Glutamatergic neuron (in vitro differentiated cells): ENCODE data around the gene THSD7A. TPM values are rescaled to one million over a fixed set of nuclear protein-coding genes. Genes with fewer than 3 reads are reported as not detected.

Source experiments
- DNase-seq: peaks from one replicate; pipeline ENCODE4 v3.0.0; 2022
- H3K27ac Mint-ChIP-seq: one replicate; pipeline ENCODE4 v1.8.0; 2020; ENCODE audit warnings: mild to moderate bottlenecking, mixed read lengths, inconsistent platforms; ENCODE audit not compliant: unreplicated experiment
- H3K27me3 Mint-ChIP-seq: one replicate; pipeline ENCODE4 v1.8.0; 2020; ENCODE audit warnings: mild to moderate bottlenecking, moderate library complexity, mixed read lengths, inconsistent platforms; ENCODE audit not compliant: unreplicated experiment
- H3K36me3 Mint-ChIP-seq: one replicate; pipeline ENCODE4 v1.8.0; 2020; ENCODE audit warnings: mild to moderate bottlenecking, mixed read lengths, inconsistent platforms; ENCODE audit not compliant: unreplicated experiment
- H3K4me1 Mint-ChIP-seq: one replicate; pipeline ENCODE4 v1.8.0; 2020; ENCODE audit warnings: mild to moderate bottlenecking, low read depth, mixed read lengths, inconsistent platforms; ENCODE audit not compliant: unreplicated experiment
- H3K4me3 Mint-ChIP-seq: one replicate; pipeline ENCODE4 v1.8.0; 2020; ENCODE audit warnings: mild to moderate bottlenecking, mixed read lengths, inconsistent platforms; ENCODE audit not compliant: unreplicated experiment
- H3K9me3 Mint-ChIP-seq: one replicate; pipeline ENCODE4 v1.8.0; 2020; ENCODE audit warnings: mild to moderate bottlenecking, moderate library complexity, mixed read lengths, inconsistent platforms; ENCODE audit not compliant: unreplicated experiment
- total RNA-seq: library from RNA; stranded (reverse); fragmentation: NEBNext Ultra II Directional; extraction: Animal tissue kit (Norgen Biotek cat#: 25700); gene quantifications from one replicate; pipeline ENCODE4 v1.2.1, GENCODE V29; 2021; ENCODE audit not compliant: unreplicated experiment
- TF ChIP-seq, protein P1 (sequence below): fragments of 200-600 bp; sonication (generic); IDR thresholded peaks from one replicate; pipeline ENCODE4 v1.5.0; 2021; ENCODE audit not compliant: partially characterized antibody, unreplicated experiment

Gene THSD7A
- total RNA-seq, 1 donor from 2014 or later: 211 TPM

DNA sequence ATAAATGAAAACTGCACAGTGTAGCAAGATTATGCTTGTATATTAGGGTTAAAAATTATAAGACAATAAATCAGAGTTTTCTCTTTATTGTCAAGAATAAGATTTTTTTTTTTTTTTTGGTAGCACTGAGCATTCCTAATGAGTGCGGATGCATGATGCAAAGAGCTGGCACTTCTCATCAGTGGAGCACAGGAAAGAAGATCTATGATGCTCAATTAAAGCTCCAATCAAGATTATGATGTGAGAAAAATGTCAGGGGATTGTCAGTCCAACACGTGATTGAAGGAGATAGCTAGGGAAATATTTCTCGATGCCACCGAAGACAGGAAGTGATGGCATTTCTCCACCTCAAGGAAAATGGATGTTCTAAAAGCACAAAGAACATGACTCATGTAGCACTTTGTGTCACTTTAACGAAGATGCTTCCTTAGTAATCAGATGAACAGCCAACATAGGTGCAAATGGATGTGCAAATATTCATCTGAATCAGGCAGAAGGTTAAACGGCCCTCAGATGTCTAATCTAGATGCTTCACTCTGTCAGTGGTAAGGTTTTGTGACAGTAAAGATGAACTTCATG is 240.9 kb downstream of the THSD7A start:
- H3K9me3 Mint-ChIP-seq: peaks cover 10% of the 10 kb centered on the region
- peaks cover 5% of the 10 kb centered on the region for H3K27me3 Mint-ChIP-seq
- DNase-seq: no peak
- H3K4me1 Mint-ChIP-seq: peaks cover 12% of the 10 kb centered on the region
- TF ChIP-seq, protein P1, sequence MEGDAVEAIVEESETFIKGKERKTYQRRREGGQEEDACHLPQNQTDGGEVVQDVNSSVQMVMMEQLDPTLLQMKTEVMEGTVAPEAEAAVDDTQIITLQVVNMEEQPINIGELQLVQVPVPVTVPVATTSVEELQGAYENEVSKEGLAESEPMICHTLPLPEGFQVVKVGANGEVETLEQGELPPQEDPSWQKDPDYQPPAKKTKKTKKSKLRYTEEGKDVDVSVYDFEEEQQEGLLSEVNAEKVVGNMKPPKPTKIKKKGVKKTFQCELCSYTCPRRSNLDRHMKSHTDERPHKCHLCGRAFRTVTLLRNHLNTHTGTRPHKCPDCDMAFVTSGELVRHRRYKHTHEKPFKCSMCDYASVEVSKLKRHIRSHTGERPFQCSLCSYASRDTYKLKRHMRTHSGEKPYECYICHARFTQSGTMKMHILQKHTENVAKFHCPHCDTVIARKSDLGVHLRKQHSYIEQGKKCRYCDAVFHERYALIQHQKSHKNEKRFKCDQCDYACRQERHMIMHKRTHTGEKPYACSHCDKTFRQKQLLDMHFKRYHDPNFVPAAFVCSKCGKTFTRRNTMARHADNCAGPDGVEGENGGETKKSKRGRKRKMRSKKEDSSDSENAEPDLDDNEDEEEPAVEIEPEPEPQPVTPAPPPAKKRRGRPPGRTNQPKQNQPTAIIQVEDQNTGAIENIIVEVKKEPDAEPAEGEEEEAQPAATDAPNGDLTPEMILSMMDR: no peak
- no peak overlapping the region for H3K4me3 Mint-ChIP-seq
- H3K36me3 Mint-ChIP-seq: no peaks in the 10 kb centered on the region
- peak overlapping the region; percentile 10 for H3K27ac Mint-ChIP-seq

DNA sequence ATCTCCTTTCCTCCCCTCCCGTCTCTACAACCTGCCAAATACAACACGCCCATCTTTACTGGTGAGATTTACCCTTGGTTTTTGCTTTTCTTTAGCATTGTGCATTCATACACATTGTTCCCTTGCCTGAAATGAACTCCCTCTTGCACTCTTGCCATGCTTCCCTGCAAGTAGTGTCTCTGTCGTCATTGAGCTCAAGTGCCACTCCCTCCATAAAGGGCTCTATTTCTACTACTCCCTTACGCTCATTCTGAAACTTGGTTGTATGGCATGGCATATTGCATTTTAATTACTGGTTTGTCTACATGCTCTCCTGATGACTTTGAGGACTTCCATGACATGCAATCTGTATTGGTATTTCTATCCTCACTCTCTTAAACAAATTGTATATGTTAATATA is 242.7 kb downstream of the THSD7A start:
- TF ChIP-seq, protein P1: no peak
- Mint-ChIP-seq H3K4me3 (no peak overlapping the region), H3K36me3 (no peaks in the 10 kb centered on the region), H3K27me3 (peaks cover 5% of the 10 kb centered on the region), H3K4me1 (peaks cover 12% of the 10 kb centered on the region), H3K27ac (no peak overlapping the region), H3K9me3 (peaks cover 5% of the 10 kb centered on the region)
- DNase-seq: no peak

DNA sequence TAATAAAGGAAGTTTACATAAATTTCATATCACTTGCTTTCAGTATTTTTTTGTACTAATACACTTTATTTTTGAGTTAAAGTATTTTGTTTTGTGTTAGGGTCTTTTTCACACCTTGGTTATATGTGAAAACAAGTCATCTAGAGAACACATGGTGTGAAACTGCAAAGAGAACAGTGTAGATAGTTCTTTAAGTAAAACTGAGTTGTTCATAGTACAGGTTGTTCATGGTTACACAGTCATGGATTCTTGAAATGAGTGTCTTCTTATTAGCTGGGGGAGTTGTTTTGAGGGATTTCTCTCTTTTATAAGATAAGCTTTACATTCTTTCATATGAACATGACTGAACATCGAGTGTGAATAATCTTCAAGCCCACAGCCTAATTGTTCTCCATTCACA is 244.2 kb downstream of the THSD7A start:
- H3K27me3 Mint-ChIP-seq: no peaks in the 10 kb centered on the region
- H3K4me1 Mint-ChIP-seq: peaks cover 12% of the 10 kb centered on the region
- no peak overlapping the region for H3K4me3 Mint-ChIP-seq
- no peaks in the 10 kb centered on the region for H3K36me3 Mint-ChIP-seq
- peaks cover 3% of the 10 kb centered on the region for H3K9me3 Mint-ChIP-seq
- no peak overlapping the region for H3K27ac Mint-ChIP-seq
- TF ChIP-seq, protein P1: no peak
- no peak for DNase-seq

DNA sequence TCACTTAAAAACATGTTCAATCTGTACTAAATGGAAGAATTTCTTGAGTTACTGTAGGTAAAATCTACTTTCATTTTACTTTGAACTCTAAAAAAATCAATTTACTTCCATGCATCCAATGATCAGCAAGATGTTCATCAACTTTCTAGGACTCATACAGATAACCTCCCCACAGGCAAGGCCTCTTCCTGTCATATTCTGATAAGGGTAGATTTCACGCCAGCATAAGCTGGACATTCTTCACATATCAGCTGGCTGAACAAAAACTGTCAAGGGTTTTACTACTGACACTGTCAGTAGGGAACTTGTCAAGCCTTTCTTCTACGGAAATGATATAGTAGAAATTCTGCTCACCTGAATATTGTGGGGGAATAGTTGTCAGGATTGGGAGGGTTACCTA is 244.9 kb downstream of the THSD7A start:
- TF ChIP-seq, protein P1: no peak
- peaks cover 3% of the 10 kb centered on the region for H3K9me3 Mint-ChIP-seq
- no peak overlapping the region for H3K27ac Mint-ChIP-seq
- peaks cover 12% of the 10 kb centered on the region for H3K4me1 Mint-ChIP-seq
- H3K4me3 Mint-ChIP-seq: no peak overlapping the region
- no peak for DNase-seq
- H3K27me3 Mint-ChIP-seq: no peaks in the 10 kb centered on the region
- H3K36me3 Mint-ChIP-seq: no peaks in the 10 kb centered on the region

DNA sequence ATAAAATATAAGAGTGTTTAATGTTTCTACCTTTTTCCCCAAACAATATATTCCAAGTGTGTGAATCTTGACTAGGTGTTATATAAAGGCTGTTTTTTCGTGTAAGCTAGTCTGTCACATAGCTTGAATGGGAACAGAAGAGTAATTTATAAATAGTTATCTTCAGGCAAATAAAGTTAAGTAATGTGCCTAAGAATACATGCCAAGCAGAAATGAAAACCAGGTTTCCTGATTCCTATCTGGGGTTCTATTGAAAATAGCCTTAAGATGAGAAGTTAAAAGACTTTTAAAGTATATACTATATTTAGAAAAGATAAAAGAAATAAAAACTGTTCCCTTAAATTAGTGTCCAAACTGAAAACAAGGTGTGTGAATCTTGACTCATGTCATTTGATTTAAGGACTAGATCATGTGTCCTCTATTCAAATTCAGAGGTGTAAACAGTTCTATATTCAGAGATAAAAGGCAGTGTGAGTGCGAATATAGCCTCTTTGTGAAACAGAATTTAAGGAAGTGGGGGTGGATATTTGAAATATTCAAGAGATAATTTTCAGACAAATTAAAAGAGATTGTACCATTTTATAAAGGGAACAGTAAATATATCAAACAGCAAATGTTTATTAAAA is 247.5 kb downstream of the THSD7A start:
- no peak for DNase-seq
- H3K36me3 Mint-ChIP-seq: no peaks in the 10 kb centered on the region
- no peak overlapping the region for H3K27ac Mint-ChIP-seq
- peaks cover 1% of the 10 kb centered on the region for H3K4me1 Mint-ChIP-seq
- no peaks in the 10 kb centered on the region for H3K9me3 Mint-ChIP-seq
- TF ChIP-seq, protein P1: no peak
- no peaks in the 10 kb centered on the region for H3K27me3 Mint-ChIP-seq
- H3K4me3 Mint-ChIP-seq: no peak overlapping the region
